ENCODE measurements around the gene CPSF4L.
A peak's percentile ranks its signal among the peaks of the same experiment; 100 is the strongest.

CPSF4L gene

GRCh38 chr17:73231395-73231794 lies 30.3 kb downstream of the CPSF4L start:
- no peak for DNase-seq (ENCODE audit: low spot score in 2 of 2)
- H3K36me3 Mint-ChIP-seq (ENCODE audit: insufficient read depth): peaks cover 24% of the 10 kb centered on the region
- H3K4me1 Mint-ChIP-seq: peaks cover 79% of the 10 kb centered on the region
- H3K27me3 Mint-ChIP-seq: no peaks in the 10 kb centered on the region
- H3K27ac Mint-ChIP-seq (ENCODE audit: low read depth): peak overlapping the region; percentile 97
- no peaks in the 10 kb centered on the region for H3K9me3 Mint-ChIP-seq
- peak overlapping the region; percentile 93 for H3K4me3 Mint-ChIP-seq
- no peak for ATAC-seq (replicated peaks; ENCODE audit: extremely low read depth, poor library complexity, severe bottlenecking)

- Mint-ChIP-seq H3K27ac (ENCODE audit: low read depth) (peak overlapping the region; percentile 49), H3K9me3 (no peaks in the 10 kb centered on the region), H3K27me3 (no peaks in the 10 kb centered on the region), H3K4me3 (peak overlapping the region; percentile 93), H3K4me1 (peaks cover 72% of the 10 kb centered on the region), H3K36me3 (ENCODE audit: insufficient read depth) (peaks cover 23% of the 10 kb centered on the region)
- ATAC-seq (replicated peaks; ENCODE audit: extremely low read depth, poor library complexity, severe bottlenecking): no peak
- no peak for DNase-seq (ENCODE audit: low spot score in 2 of 2)
These were observed 31.6 kb downstream of the CPSF4L start for GRCh38 chr17:73230088-73230487.

- Mint-ChIP-seq H3K27ac (ENCODE audit: low read depth) (peak overlapping the region; percentile 49), H3K9me3 (no peaks in the 10 kb centered on the region), H3K4me3 (peak overlapping the region; percentile 7), H3K4me1 (peaks cover 79% of the 10 kb centered on the region), H3K36me3 (ENCODE audit: insufficient read depth) (peaks cover 23% of the 10 kb centered on the region), H3K27me3 (no peaks in the 10 kb centered on the region)
- no peak for ATAC-seq (replicated peaks; ENCODE audit: extremely low read depth, poor library complexity, severe bottlenecking)
- DNase-seq (ENCODE audit: low spot score in 2 of 2): no peak
These were observed 32.9 kb downstream of the CPSF4L start for GRCh38 chr17:73228748-73229236.

GRCh38 chr17:73227944-73228343 lies 33.7 kb downstream of the CPSF4L start:
- peaks cover 24% of the 10 kb centered on the region for H3K36me3 Mint-ChIP-seq (ENCODE audit: insufficient read depth)
- H3K9me3 Mint-ChIP-seq: no peaks in the 10 kb centered on the region
- ATAC-seq (replicated peaks; ENCODE audit: extremely low read depth, poor library complexity, severe bottlenecking): no peak
- no peaks in the 10 kb centered on the region for H3K27me3 Mint-ChIP-seq
- H3K27ac Mint-ChIP-seq (ENCODE audit: low read depth): peak overlapping the region; percentile 49
- no peak overlapping the region for H3K4me3 Mint-ChIP-seq
- peaks cover 74% of the 10 kb centered on the region for H3K4me1 Mint-ChIP-seq
- DNase-seq (ENCODE audit: low spot score in 2 of 2): no peak

GRCh38 chr17:73227379-73227778 lies 34.3 kb downstream of the CPSF4L start:
- peaks cover 69% of the 10 kb centered on the region for H3K4me1 Mint-ChIP-seq
- no peak for ATAC-seq (replicated peaks; ENCODE audit: extremely low read depth, poor library complexity, severe bottlenecking)
- H3K9me3 Mint-ChIP-seq: no peaks in the 10 kb centered on the region
- no peak overlapping the region for H3K27ac Mint-ChIP-seq (ENCODE audit: low read depth)
- H3K4me3 Mint-ChIP-seq: peak overlapping the region; percentile 17
- no peak for DNase-seq (ENCODE audit: low spot score in 2 of 2)
- H3K36me3 Mint-ChIP-seq (ENCODE audit: insufficient read depth): peaks cover 27% of the 10 kb centered on the region
- H3K27me3 Mint-ChIP-seq: no peaks in the 10 kb centered on the region

- Mint-ChIP-seq H3K27ac (ENCODE audit: low read depth) (no peak overlapping the region), H3K4me1 (peaks cover 66% of the 10 kb centered on the region), H3K4me3 (peak overlapping the region; percentile 17), H3K27me3 (no peaks in the 10 kb centered on the region), H3K9me3 (no peaks in the 10 kb centered on the region), H3K36me3 (ENCODE audit: insufficient read depth) (peaks cover 22% of the 10 kb centered on the region)
- no peak for ATAC-seq (replicated peaks; ENCODE audit: extremely low read depth, poor library complexity, severe bottlenecking)
- DNase-seq (ENCODE audit: low spot score in 2 of 2): no peak
These were observed 35.0 kb downstream of the CPSF4L start for GRCh38 chr17:73226556-73227172.

- Mint-ChIP-seq H3K36me3 (ENCODE audit: insufficient read depth) (peaks cover 21% of the 10 kb centered on the region), H3K4me1 (peaks cover 54% of the 10 kb centered on the region), H3K4me3 (no peak overlapping the region), H3K27me3 (no peaks in the 10 kb centered on the region), H3K27ac (ENCODE audit: low read depth) (peak overlapping the region; percentile 68), H3K9me3 (no peaks in the 10 kb centered on the region)
- ATAC-seq (replicated peaks; ENCODE audit: extremely low read depth, poor library complexity, severe bottlenecking) (no peak), DNase-seq (ENCODE audit: low spot score in 2 of 2) (no peak)
These were observed 36.9 kb downstream of the CPSF4L start for GRCh38 chr17:73224663-73225305.

GRCh38 chr17:73224237-73224636 lies 37.4 kb downstream of the CPSF4L start:
- DNase-seq (ENCODE audit: low spot score in 2 of 2) (no peak), ATAC-seq (replicated peaks; ENCODE audit: extremely low read depth, poor library complexity, severe bottlenecking) (no peak)
- peaks cover 22% of the 10 kb centered on the region for H3K36me3 Mint-ChIP-seq (ENCODE audit: insufficient read depth)
- H3K9me3 Mint-ChIP-seq: no peaks in the 10 kb centered on the region
- peaks cover 50% of the 10 kb centered on the region for H3K4me1 Mint-ChIP-seq
- H3K4me3 Mint-ChIP-seq: no peak overlapping the region
- H3K27ac Mint-ChIP-seq (ENCODE audit: low read depth): peak overlapping the region; percentile 68
- no peaks in the 10 kb centered on the region for H3K27me3 Mint-ChIP-seq

- ATAC-seq (replicated peaks; ENCODE audit: extremely low read depth, poor library complexity, severe bottlenecking): no peak
- Mint-ChIP-seq H3K36me3 (ENCODE audit: insufficient read depth) (peaks cover 25% of the 10 kb centered on the region), H3K4me3 (no peak overlapping the region), H3K27me3 (no peaks in the 10 kb centered on the region), H3K4me1 (peaks cover 45% of the 10 kb centered on the region), H3K9me3 (no peaks in the 10 kb centered on the region), H3K27ac (ENCODE audit: low read depth) (peak overlapping the region; percentile 60)
- no peak for DNase-seq (ENCODE audit: low spot score in 2 of 2)
These were observed 38.0 kb downstream of the CPSF4L start for GRCh38 chr17:73223626-73224230.

GRCh38 chr17:73215447-73215846 lies 46.2 kb downstream of the CPSF4L start:
- no peak for DNase-seq (ENCODE audit: low spot score in 2 of 2)

GRCh38 chr17:73214851-73215250 lies 46.8 kb downstream of the CPSF4L start:
- H3K27me3 Mint-ChIP-seq: no peaks in the 10 kb centered on the region
- H3K4me3 Mint-ChIP-seq: no peak overlapping the region
- ATAC-seq (replicated peaks; ENCODE audit: extremely low read depth, poor library complexity, severe bottlenecking): no peak
- H3K4me1 Mint-ChIP-seq: peaks cover 26% of the 10 kb centered on the region
- no peak overlapping the region for H3K27ac Mint-ChIP-seq (ENCODE audit: low read depth)
- H3K36me3 Mint-ChIP-seq (ENCODE audit: insufficient read depth): peaks cover 25% of the 10 kb centered on the region
- H3K9me3 Mint-ChIP-seq: no peaks in the 10 kb centered on the region
- DNase-seq (ENCODE audit: low spot score in 2 of 2): no peak

More at GRCh38 chr17:73215447-73215846, 46.2 kb downstream of the CPSF4L start:
- H3K27me3 Mint-ChIP-seq: no peaks in the 10 kb centered on the region
- H3K4me3 Mint-ChIP-seq: no peak overlapping the region
- peaks cover 32% of the 10 kb centered on the region for H3K4me1 Mint-ChIP-seq
- H3K27ac Mint-ChIP-seq (ENCODE audit: low read depth): no peak overlapping the region
- no peak for ATAC-seq (replicated peaks; ENCODE audit: extremely low read depth, poor library complexity, severe bottlenecking)
- H3K36me3 Mint-ChIP-seq (ENCODE audit: insufficient read depth): peaks cover 22% of the 10 kb centered on the region
- no peaks in the 10 kb centered on the region for H3K9me3 Mint-ChIP-seq

GRCh38 chr17:73214008-73214407 lies 47.7 kb downstream of the CPSF4L start:
- Mint-ChIP-seq H3K27ac (ENCODE audit: low read depth) (no peak overlapping the region), H3K4me3 (no peak overlapping the region), H3K4me1 (peaks cover 25% of the 10 kb centered on the region), H3K27me3 (no peaks in the 10 kb centered on the region), H3K36me3 (ENCODE audit: insufficient read depth) (peaks cover 25% of the 10 kb centered on the region), H3K9me3 (no peaks in the 10 kb centered on the region)
- DNase-seq (ENCODE audit: low spot score in 2 of 2): no peak
- ATAC-seq (replicated peaks; ENCODE audit: extremely low read depth, poor library complexity, severe bottlenecking): no peak

GRCh38 chr17:73211745-73212144 lies 49.9 kb downstream of the CPSF4L start:
- DNase-seq (ENCODE audit: low spot score in 2 of 2): peak; percentile 59 to 72
- Mint-ChIP-seq H3K27me3 (no peaks in the 10 kb centered on the region), H3K36me3 (ENCODE audit: insufficient read depth) (peaks cover 34% of the 10 kb centered on the region), H3K9me3 (no peaks in the 10 kb centered on the region), H3K4me3 (peak overlapping the region; percentile 55), H3K27ac (ENCODE audit: low read depth) (peak overlapping the region; percentile 85), H3K4me1 (peaks cover 33% of the 10 kb centered on the region)
- ATAC-seq (replicated peaks; ENCODE audit: extremely low read depth, poor library complexity, severe bottlenecking): peak; percentile 93
